Endodermal cell (in vitro differentiated cells): ENCODE data around the gene LSM12. TPM values are rescaled to one million over a fixed set of nuclear protein-coding genes. Genes with fewer than 3 reads are reported as not detected.

Experiments used
- DNase-seq: peaks from one replicate; pipeline ENCODE4 v3.0.0-alpha.2; 2017
- H3K27ac ChIP-seq: 2 replicates; pipeline ENCODE4 v1.5.1; 2013; ENCODE audit warnings: mild to moderate bottlenecking, low read depth, low read length, moderate library complexity
- H3K27me3 ChIP-seq: 2 replicates; pipeline ENCODE4 v1.6.1; 2013; ENCODE audit warnings: mild to moderate bottlenecking, low read length, moderate library complexity; ENCODE audit not compliant: insufficient read depth, control insufficient read depth, poor library complexity, severe bottlenecking
- H3K36me3 ChIP-seq: 2 replicates; pipeline ENCODE4 v1.7.0; 2013; ENCODE audit warnings: mild to moderate bottlenecking, low read length, moderate library complexity; ENCODE audit not compliant: control insufficient read depth, insufficient read depth
- H3K4me1 ChIP-seq: one replicate; pipeline ENCODE4 v1.7.0; 2013; ENCODE audit warnings: low read length; ENCODE audit not compliant: control insufficient read depth, insufficient read depth
- H3K4me3 ChIP-seq: 2 replicates; pipeline ENCODE4 v1.5.1; 2013; ENCODE audit warnings: mild to moderate bottlenecking, low read length, moderate library complexity
- H3K9ac ChIP-seq: 2 replicates; pipeline ENCODE4 v1.6.1; 2013; ENCODE audit warnings: mild to moderate bottlenecking, low read length, moderate library complexity; ENCODE audit not compliant: poor library complexity, severe bottlenecking; ENCODE audit errors: extremely low read depth
- H3K9me3 ChIP-seq: 2 replicates; pipeline ENCODE4 v1.6.1; 2013; ENCODE audit warnings: mild to moderate bottlenecking, low read length, moderate library complexity; ENCODE audit not compliant: control insufficient read depth
- H3K27ac Mint-ChIP-seq: 2 replicates; pipeline ENCODE4 v1.8.0; 2020; ENCODE audit warnings: mixed read lengths
- H3K27me3 Mint-ChIP-seq: 2 replicates; pipeline ENCODE4 v1.8.0; 2021; ENCODE audit warnings: mild to moderate bottlenecking, mixed read lengths; ENCODE audit not compliant: insufficient read depth
- H3K36me3 Mint-ChIP-seq: 2 replicates; pipeline ENCODE4 v1.8.0; 2020; ENCODE audit warnings: low read depth, mixed read lengths
- H3K4me1 Mint-ChIP-seq: 2 replicates; pipeline ENCODE4 v1.8.0; 2020; ENCODE audit warnings: mixed read lengths
- H3K4me3 Mint-ChIP-seq: 2 replicates; pipeline ENCODE4 v1.8.0; 2020; ENCODE audit warnings: mild to moderate bottlenecking, moderate library complexity, mixed read lengths
- H3K9me3 Mint-ChIP-seq: 2 replicates; pipeline ENCODE4 v1.8.0; 2020; ENCODE audit warnings: mild to moderate bottlenecking, mixed read lengths
- WGBS, 2 experiments: methylation state at CpG; one replicate each; pipeline versions ENCODE4 v1.1.5 to v1.1.7; 2013; ENCODE audit warnings: missing lambda C conversion rate in 2 of 2, mixed read lengths in 1 of 2; ENCODE audit not compliant: insufficient coverage in 1 of 2, insufficient read length in 1 of 2; 5-methylcytosine and 5-hydroxymethylcytosine counted together
- total RNA-seq, 2 donors: library from RNA; stranded (reverse); fragmentation: NEBNext Ultra II Directional in 1 of 2; extraction: Animal tissue kit (Norgen Biotek cat#: 25700) in 1 of 2; gene quantifications; 2 replicates in 1 of 2; 3 replicates in 1 of 2; pipeline ENCODE4 v1.2.1, GENCODE V29; 2021
- TF ChIP-seq, protein P1 (sequence below): fragments of 200-600 bp; sonication (generic); conservative IDR thresholded peaks from 2 replicates; pipeline ENCODE4 v1.5.0; 2021; ENCODE audit warnings: antibody characterized with exemption, mild to moderate bottlenecking

Gene LSM12
- total RNA-seq, 2 donors from 2014 or later, result 97.7 to 102 TPM

DNA sequence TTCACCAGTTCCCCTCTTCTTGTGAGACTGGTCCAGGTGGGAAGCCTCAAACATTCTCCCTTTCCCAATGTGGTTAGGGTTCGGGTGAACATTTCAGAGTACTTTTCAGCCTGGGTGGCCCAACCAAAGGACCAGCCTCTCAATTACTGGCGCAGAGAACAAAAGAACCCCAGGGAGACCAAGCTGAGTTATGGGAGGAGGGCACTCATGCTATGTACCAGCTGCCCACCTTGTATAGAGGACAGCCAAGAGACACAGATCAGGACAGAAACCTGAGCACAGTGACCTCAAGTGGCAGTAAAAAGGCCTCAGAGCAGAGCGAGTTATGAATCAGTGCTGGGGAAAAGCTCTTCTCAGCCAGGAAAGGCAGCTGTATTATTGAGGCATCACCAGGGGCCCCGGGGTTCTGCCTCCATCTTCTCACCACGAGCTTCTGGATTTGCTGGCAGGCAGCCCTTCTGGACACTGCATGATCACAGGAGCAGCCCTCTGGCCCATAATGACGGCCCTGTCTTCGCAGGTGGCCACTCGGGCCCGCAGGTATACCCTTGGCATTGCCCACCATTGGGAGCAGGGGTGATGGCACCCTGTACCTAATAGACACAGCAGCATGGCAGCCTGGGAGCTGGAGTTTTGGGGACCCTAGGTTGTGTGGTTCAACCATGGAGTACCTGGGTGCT, 7.9 kb upstream of the LSM12 start:
- Mint-ChIP-seq H3K4me3 (no peak overlapping the region), H3K27ac (no peak overlapping the region), H3K27me3 (no peaks in the 10 kb centered on the region), H3K36me3 (peaks cover 26% of the 10 kb centered on the region), H3K4me1 (peaks cover 5% of the 10 kb centered on the region), H3K9me3 (no peaks in the 10 kb centered on the region)
- Histone ChIP-seq H3K9ac (no peak overlapping the region), H3K27ac (no peak overlapping the region), H3K9me3 (no peaks in the 10 kb centered on the region), H3K36me3 (peaks cover 25% of the 10 kb centered on the region), H3K4me3 (no peak overlapping the region), H3K27me3 (no peaks in the 10 kb centered on the region), H3K4me1 (peaks cover 3% of the 10 kb centered on the region)
- TF ChIP-seq, protein P1, sequence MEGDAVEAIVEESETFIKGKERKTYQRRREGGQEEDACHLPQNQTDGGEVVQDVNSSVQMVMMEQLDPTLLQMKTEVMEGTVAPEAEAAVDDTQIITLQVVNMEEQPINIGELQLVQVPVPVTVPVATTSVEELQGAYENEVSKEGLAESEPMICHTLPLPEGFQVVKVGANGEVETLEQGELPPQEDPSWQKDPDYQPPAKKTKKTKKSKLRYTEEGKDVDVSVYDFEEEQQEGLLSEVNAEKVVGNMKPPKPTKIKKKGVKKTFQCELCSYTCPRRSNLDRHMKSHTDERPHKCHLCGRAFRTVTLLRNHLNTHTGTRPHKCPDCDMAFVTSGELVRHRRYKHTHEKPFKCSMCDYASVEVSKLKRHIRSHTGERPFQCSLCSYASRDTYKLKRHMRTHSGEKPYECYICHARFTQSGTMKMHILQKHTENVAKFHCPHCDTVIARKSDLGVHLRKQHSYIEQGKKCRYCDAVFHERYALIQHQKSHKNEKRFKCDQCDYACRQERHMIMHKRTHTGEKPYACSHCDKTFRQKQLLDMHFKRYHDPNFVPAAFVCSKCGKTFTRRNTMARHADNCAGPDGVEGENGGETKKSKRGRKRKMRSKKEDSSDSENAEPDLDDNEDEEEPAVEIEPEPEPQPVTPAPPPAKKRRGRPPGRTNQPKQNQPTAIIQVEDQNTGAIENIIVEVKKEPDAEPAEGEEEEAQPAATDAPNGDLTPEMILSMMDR, result no peak
- peak; percentile 56 for DNase-seq
- WGBS, 2 experiments, result 91 to 96% methylated on average over 4 to 9 of the region's 9 CpGs

DNA sequence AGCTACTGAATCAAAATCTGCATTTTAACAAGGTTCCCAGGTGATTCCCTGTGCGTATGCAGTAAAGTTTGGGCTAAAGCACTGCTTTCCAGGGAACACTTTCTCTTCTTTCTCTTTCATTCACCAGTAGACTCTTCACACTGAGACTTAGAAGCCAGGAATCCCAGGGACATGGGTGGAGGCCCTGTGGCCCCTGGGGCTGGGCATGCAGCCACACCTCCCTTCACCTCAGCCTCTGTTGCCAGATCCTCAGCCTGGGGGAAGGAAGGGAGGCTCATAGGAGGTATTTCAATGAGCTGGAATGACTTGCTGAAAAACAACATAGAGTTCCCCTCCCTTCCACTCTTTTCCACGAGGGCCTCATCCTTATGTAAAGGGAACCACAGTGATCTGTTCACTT, 5.3 kb upstream of the LSM12 start:
- H3K36me3 Mint-ChIP-seq, result peaks cover 22% of the 10 kb centered on the region

DNA sequence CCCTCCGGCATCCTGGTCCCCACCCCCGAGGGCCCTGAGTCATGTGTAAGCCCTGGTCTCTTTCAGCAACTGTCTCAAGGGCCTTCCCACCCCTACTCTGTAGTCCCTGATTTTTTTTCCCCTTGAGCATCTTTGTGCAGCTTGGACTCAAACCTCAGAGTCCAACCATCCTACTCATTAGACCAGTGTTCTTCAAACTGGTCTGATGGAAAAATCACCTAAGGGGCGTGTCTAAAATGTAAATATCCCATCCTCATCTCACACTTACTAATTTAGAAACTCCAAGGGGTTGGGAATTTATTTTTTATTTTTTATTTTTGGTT, 4.7 kb upstream of the LSM12 start:
- H3K36me3 Mint-ChIP-seq, result peaks cover 17% of the 10 kb centered on the region
- peak overlapping the region; percentile 83 for H3K4me3 ChIP-seq
- H3K36me3 ChIP-seq, result peaks cover 11% of the 10 kb centered on the region
- H3K9me3 Mint-ChIP-seq, result no peaks in the 10 kb centered on the region
- H3K9ac ChIP-seq, result peak overlapping the region; percentile 72
- no peaks in the 10 kb centered on the region for H3K27me3 ChIP-seq
- TF ChIP-seq, protein P1, result no peak
- H3K27ac ChIP-seq, result peak overlapping the region; percentile 92
- no peaks in the 10 kb centered on the region for H3K27me3 Mint-ChIP-seq
- peak overlapping the region; percentile 87 for H3K4me3 Mint-ChIP-seq
- no peaks in the 10 kb centered on the region for H3K9me3 ChIP-seq
- peaks cover 3% of the 10 kb centered on the region for H3K4me1 ChIP-seq
- no peak for DNase-seq
- peak overlapping the region; percentile 93 for H3K27ac Mint-ChIP-seq
- peaks cover 5% of the 10 kb centered on the region for H3K4me1 Mint-ChIP-seq
- 0 to 1% methylated on average over 2 to 3 of the region's 3 CpGs for WGBS, 2 experiments

More for the DNA sequence above, 5.3 kb upstream of the LSM12 start:
- H3K4me3 Mint-ChIP-seq, result peak overlapping the region; percentile 87
- peaks cover 17% of the 10 kb centered on the region for H3K36me3 ChIP-seq
- H3K9ac ChIP-seq, result peak overlapping the region; percentile 72
- H3K27ac ChIP-seq, result no peak overlapping the region
- peak overlapping the region; percentile 83 for H3K4me3 ChIP-seq
- H3K27me3 Mint-ChIP-seq, result no peaks in the 10 kb centered on the region
- TF ChIP-seq, protein P1, result no peak
- H3K4me1 Mint-ChIP-seq, result peaks cover 5% of the 10 kb centered on the region
- no peaks in the 10 kb centered on the region for H3K9me3 ChIP-seq
- DNase-seq, result peak; percentile 57
- H3K9me3 Mint-ChIP-seq, result no peaks in the 10 kb centered on the region
- H3K27me3 ChIP-seq, result no peaks in the 10 kb centered on the region
- WGBS, 2 experiments, result 53 to 72% methylated on average over 2 of the region's 2 CpGs
- H3K27ac Mint-ChIP-seq, result peak overlapping the region; percentile 63
- H3K4me1 ChIP-seq, result peaks cover 3% of the 10 kb centered on the region
